IPS-15b (cell line): ENCODE results near the gene SRP54.
A peak's percentile ranks its signal among the peaks of the same experiment; 100 is the strongest.
"Not testable (repeated sequence)": the region's sequence is repeated elsewhere in the genome, so short reads cannot be mapped to it uniquely, and the experiment has no call there.

Experiments used
- H3K27me3 ChIP-seq: one replicate; pipeline ENCODE4 v1.6.1; 2013; ENCODE audit warnings: low read length; ENCODE audit not compliant: control insufficient read depth, insufficient read depth
- H3K36me3 ChIP-seq: one replicate; pipeline ENCODE4 v1.6.1; 2013; ENCODE audit warnings: low read length; ENCODE audit not compliant: control insufficient read depth, insufficient read depth
- H3K4me1 ChIP-seq: one replicate; pipeline ENCODE4 v1.6.1; 2013; ENCODE audit warnings: mild to moderate bottlenecking, low read length; ENCODE audit not compliant: control insufficient read depth, insufficient read depth
- H3K4me3 ChIP-seq: one replicate; pipeline ENCODE4 v1.5.1; 2013; ENCODE audit warnings: low read depth, low read length
- H3K9ac ChIP-seq: one replicate; pipeline ENCODE4 v1.6.1; 2013; ENCODE audit warnings: low read depth, mild to moderate bottlenecking, low read length
- H3K9me3 ChIP-seq: one replicate; pipeline ENCODE4 v1.6.1; 2013; ENCODE audit warnings: mild to moderate bottlenecking, low read length; ENCODE audit not compliant: control insufficient read depth, insufficient read depth

The SRP54 gene

GRCh38 chr14:34982421-34983147 is at the start of gene SRP54:
TSS of gene SRP54 (plus strand) at chr14:34982992. CDS start at chr14:34996710, 13,718 bp downstream.
- H3K4me3 ChIP-seq: peak within 1 kb of the TSS; percentile 81
- no peaks in the 10 kb centered on the region for H3K36me3 ChIP-seq
- H3K4me1 ChIP-seq: peaks cover 3% of the 10 kb centered on the region
- no peaks in the 10 kb centered on the region for H3K9me3 ChIP-seq
- H3K27me3 ChIP-seq: peaks cover 2% of the 10 kb centered on the region
- H3K9ac ChIP-seq: peak within 1 kb of the TSS; percentile 80

- H3K36me3 ChIP-seq: no peaks in the 10 kb centered on the region
- no peak overlapping the region for H3K9ac ChIP-seq
- no peaks in the 10 kb centered on the region for H3K27me3 ChIP-seq
- H3K9me3 ChIP-seq: no peaks in the 10 kb centered on the region
- H3K4me3 ChIP-seq: no peak overlapping the region
- H3K4me1 ChIP-seq: no peaks in the 10 kb centered on the region
Observed at GRCh38 chr14:34933301-34933700, 49.5 kb upstream of the SRP54 start.

- Histone ChIP-seq H3K36me3 (no peaks in the 10 kb centered on the region), H3K9me3 (no peaks in the 10 kb centered on the region), H3K9ac (no peak overlapping the region), H3K4me3 (no peak overlapping the region), H3K27me3 (no peaks in the 10 kb centered on the region), H3K4me1 (no peaks in the 10 kb centered on the region)
Observed at GRCh38 chr14:34935488-34935887, 47.3 kb upstream of the SRP54 start.

- no peaks in the 10 kb centered on the region for H3K4me1 ChIP-seq
- no peaks in the 10 kb centered on the region for H3K36me3 ChIP-seq
- H3K9ac ChIP-seq: no peak overlapping the region
- H3K9me3 ChIP-seq: no peaks in the 10 kb centered on the region
- no peak overlapping the region for H3K4me3 ChIP-seq
- no peaks in the 10 kb centered on the region for H3K27me3 ChIP-seq
Observed at GRCh38 chr14:34937442-34937841, 45.4 kb upstream of the SRP54 start.

- Histone ChIP-seq H3K36me3 (no peaks in the 10 kb centered on the region), H3K4me1 (no peaks in the 10 kb centered on the region), H3K9me3 (no peaks in the 10 kb centered on the region), H3K9ac (no peak overlapping the region), H3K27me3 (no peaks in the 10 kb centered on the region), H3K4me3 (no peak overlapping the region)
Observed at GRCh38 chr14:34937876-34938275, 44.9 kb upstream of the SRP54 start.

GRCh38 chr14:34943506-34943905 is 39.3 kb upstream of the SRP54 start:
- Histone ChIP-seq H3K4me3 (no peak overlapping the region), H3K4me1 (no peaks in the 10 kb centered on the region), H3K36me3 (no peaks in the 10 kb centered on the region), H3K27me3 (no peaks in the 10 kb centered on the region), H3K9ac (no peak overlapping the region), H3K9me3 (no peaks in the 10 kb centered on the region)

- H3K4me3 ChIP-seq: no peak overlapping the region
- H3K27me3 ChIP-seq: no peaks in the 10 kb centered on the region
- no peaks in the 10 kb centered on the region for H3K9me3 ChIP-seq
- no peaks in the 10 kb centered on the region for H3K4me1 ChIP-seq
- H3K9ac ChIP-seq: no peak overlapping the region
- no peaks in the 10 kb centered on the region for H3K36me3 ChIP-seq
Observed at GRCh38 chr14:34944744-34945143, 38.0 kb upstream of the SRP54 start.

- no peaks in the 10 kb centered on the region for H3K9me3 ChIP-seq
- no peaks in the 10 kb centered on the region for H3K27me3 ChIP-seq
- no peak overlapping the region for H3K9ac ChIP-seq
- H3K4me3 ChIP-seq: no peak overlapping the region
- no peaks in the 10 kb centered on the region for H3K36me3 ChIP-seq
- H3K4me1 ChIP-seq: no peaks in the 10 kb centered on the region
Observed at GRCh38 chr14:34946699-34947098, 36.1 kb upstream of the SRP54 start.

- H3K9ac ChIP-seq: no peak overlapping the region
- H3K4me3 ChIP-seq: no peak overlapping the region
- H3K9me3 ChIP-seq: no peaks in the 10 kb centered on the region
- H3K4me1 ChIP-seq: no peaks in the 10 kb centered on the region
- no peaks in the 10 kb centered on the region for H3K27me3 ChIP-seq
- H3K36me3 ChIP-seq: peaks cover 6% of the 10 kb centered on the region
Observed at GRCh38 chr14:34951286-34951685, 31.5 kb upstream of the SRP54 start.

GRCh38 chr14:34956931-34957330 is 25.9 kb upstream of the SRP54 start:
- Histone ChIP-seq H3K9me3 (no peaks in the 10 kb centered on the region), H3K4me1 (no peaks in the 10 kb centered on the region), H3K27me3 (no peaks in the 10 kb centered on the region), H3K4me3 (no peak overlapping the region), H3K9ac (no peak overlapping the region), H3K36me3 (peaks cover 6% of the 10 kb centered on the region)

- peaks cover 6% of the 10 kb centered on the region for H3K36me3 ChIP-seq
- no peaks in the 10 kb centered on the region for H3K27me3 ChIP-seq
- no peak overlapping the region for H3K9ac ChIP-seq
- H3K4me1 ChIP-seq: no peaks in the 10 kb centered on the region
- H3K4me3 ChIP-seq: no peak overlapping the region
- no peaks in the 10 kb centered on the region for H3K9me3 ChIP-seq
Observed at GRCh38 chr14:34957771-34958286, 25.0 kb upstream of the SRP54 start.

GRCh38 chr14:34962106-34962505 is 20.7 kb upstream of the SRP54 start:
- H3K36me3 ChIP-seq, H3K27me3 ChIP-seq, H3K9ac ChIP-seq, H3K4me1 ChIP-seq, H3K4me3 ChIP-seq, H3K9me3 ChIP-seq: not testable (repeated sequence)
